Measurements from ENCODE around the gene TRIM63.

TRIM63 gene

DNA sequence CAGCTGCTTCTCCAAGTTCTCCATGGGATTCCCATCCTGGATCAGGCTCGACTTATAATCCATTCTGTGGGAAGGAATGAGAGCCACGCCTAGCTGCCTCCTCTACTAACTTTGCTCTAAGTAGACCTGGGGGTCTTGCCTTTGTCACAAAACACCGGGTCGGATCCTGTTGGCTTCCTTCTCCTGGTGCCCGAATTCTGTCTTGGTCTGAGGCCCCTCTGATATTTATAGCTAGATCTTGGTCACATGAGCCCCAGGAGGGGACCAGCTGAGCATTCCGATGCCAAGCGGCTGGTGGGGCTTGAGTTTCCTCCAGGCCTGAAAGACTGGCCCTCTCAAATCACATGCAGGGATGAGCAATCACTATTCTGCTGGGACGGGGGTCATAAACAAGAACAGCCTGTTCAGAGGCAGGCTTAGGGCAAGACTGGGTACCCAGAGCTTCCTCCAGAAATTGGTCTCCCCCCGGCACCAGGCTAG lies at the start of gene TRIM63:
Gene TRIM63, minus strand, starts transcription at position 199 of the 480 bp plus-strand sequence. Its CDS starts 136 bp downstream, at position 63.
- DNase-seq (ENCODE audit: low read depth), result no peak
- H3K4me3 ChIP-seq (ENCODE audit: low read depth, low read length), result no peak within 1 kb of the TSS
- TF ChIP-seq MYC (IDR thresholded peaks at IDR 0.05; ENCODE audit: low read depth, low read length), result no peak
- TF ChIP-seq, protein P1, sequence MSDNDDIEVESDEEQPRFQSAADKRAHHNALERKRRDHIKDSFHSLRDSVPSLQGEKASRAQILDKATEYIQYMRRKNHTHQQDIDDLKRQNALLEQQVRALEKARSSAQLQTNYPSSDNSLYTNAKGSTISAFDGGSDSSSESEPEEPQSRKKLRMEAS (IDR thresholded peaks at IDR 0.05; ENCODE audit: low read depth, low read length), result no peak
- TF ChIP-seq CTCF (IDR thresholded peaks at IDR 0.05; ENCODE audit: low read depth, low read length), result no peak
- no peak for TF ChIP-seq POLR2A (IDR thresholded peaks at IDR 0.05; ENCODE audit: extremely low read depth, insufficient read length)

DNA sequence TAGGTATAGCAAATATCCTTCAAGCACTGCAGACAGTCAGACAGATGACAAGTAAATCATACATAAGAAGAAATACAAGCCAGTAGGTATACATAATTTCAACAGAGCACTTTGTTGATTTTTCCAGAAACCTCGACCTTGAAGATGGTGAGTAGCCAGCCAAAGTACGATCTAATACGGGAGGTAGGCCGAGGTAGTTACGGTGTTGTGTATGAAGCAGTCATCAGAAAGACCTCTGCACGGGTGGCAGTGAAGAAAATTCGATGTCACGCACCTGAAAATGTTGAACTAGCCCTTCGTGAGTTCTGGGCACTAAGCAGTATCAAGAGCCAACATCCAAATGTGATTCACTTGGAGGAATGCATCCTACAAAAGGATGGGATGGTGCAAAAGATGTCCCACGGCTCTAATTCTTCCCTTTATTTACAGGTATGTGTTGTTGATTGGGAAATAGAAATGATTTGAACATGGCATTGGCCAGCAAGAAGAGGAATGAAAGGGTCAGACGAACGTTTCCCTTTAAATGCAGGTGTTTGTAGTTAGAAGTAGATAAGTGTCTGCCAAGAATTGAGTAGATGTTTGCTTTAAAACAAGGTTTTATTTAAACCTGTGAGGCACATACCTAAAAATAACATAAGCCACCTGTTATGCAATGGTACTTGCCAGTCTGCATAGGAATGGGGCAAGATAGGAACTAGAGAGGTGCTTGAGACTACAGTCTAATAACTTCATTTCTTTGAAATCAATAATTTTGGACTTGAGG lies 46.9 kb upstream of the TRIM63 start:
- no peak for TF ChIP-seq MYC (IDR thresholded peaks at IDR 0.05; ENCODE audit: low read depth, low read length)
- no peak for TF ChIP-seq CTCF (IDR thresholded peaks at IDR 0.05; ENCODE audit: low read depth, low read length)
- TF ChIP-seq, protein P1 (IDR thresholded peaks at IDR 0.05; ENCODE audit: low read depth, low read length), result no peak
- no peak for TF ChIP-seq POLR2A (IDR thresholded peaks at IDR 0.05; ENCODE audit: extremely low read depth, insufficient read length)
- H3K4me3 ChIP-seq (ENCODE audit: low read depth, low read length), result no peak overlapping the region
- DNase-seq (ENCODE audit: low read depth), result no peak

- no peak for TF ChIP-seq MYC (IDR thresholded peaks at IDR 0.05; ENCODE audit: low read depth, low read length)
- TF ChIP-seq CTCF (IDR thresholded peaks at IDR 0.05; ENCODE audit: low read depth, low read length), result no peak
- no peak for TF ChIP-seq POLR2A (IDR thresholded peaks at IDR 0.05; ENCODE audit: extremely low read depth, insufficient read length)
- TF ChIP-seq, protein P1 (IDR thresholded peaks at IDR 0.05; ENCODE audit: low read depth, low read length), result no peak
- DNase-seq (ENCODE audit: low read depth), result peak; percentile 56
- H3K4me3 ChIP-seq (ENCODE audit: low read depth, low read length), result peak overlapping the region; percentile 89
Measured at GRCh38 chr1:26112407-26112775, 45.0 kb upstream of the TRIM63 start.

DNA sequence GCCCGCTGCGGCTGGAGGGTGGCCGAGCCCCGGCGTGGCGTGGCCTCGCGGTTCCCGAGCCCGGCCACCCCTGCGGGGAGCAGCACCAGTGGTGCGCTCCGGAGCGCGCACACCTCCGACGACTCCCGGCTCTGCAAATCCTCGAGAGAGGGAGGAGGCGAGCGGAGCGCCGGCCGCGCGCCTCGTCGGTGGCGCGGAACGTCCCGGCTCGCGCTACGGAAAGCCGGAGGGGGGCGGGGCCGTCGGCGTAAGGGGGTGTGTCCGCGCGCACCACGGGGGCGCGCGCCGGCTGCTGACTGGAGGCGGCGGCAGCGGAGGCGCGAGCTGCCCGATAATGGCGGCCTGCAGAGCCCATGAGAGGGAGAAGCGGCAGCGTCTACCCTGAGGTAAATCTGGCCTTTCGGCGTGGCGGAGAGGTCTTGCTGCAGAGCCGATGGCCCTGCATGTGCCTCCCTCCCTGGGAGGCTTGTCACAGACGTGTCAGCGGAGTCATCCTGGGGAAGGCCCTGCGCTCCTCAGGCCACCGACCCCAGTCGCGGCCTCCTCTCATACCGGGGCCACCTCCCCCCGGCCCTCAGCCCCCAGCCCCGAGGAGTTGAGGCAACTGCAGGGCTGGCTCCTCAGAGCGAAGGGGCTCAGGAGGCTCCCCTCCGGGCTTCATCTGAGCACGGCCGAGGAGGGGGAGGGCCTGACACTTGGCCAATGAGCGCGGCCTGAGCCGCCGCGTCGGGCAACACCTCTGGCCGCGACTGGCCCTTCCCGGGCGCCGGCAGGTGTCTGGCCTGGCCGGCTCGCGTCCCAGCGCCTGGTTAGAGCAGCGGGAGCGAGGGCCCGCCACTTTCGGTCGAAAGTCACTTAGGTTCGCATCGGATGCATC lies 44.3 kb upstream of the TRIM63 start, which contains the start of gene PDIK1L:
Gene PDIK1L, plus strand, starts transcription at position 295 of the 877 bp plus-strand sequence. CDS start 2,485 bp downstream, outside the sequence.
- DNase-seq (ENCODE audit: low read depth), result peak; percentile 96
- H3K4me3 ChIP-seq (ENCODE audit: low read depth, low read length), result peak within 1 kb of the TSS; percentile 89
- no peak for TF ChIP-seq CTCF (IDR thresholded peaks at IDR 0.05; ENCODE audit: low read depth, low read length)
- TF ChIP-seq, protein P1 (IDR thresholded peaks at IDR 0.05; ENCODE audit: low read depth, low read length), result peak; percentile 56
- TF ChIP-seq POLR2A (IDR thresholded peaks at IDR 0.05; ENCODE audit: extremely low read depth, insufficient read length), result peak; percentile 79
- peak; percentile 25 for TF ChIP-seq MYC (IDR thresholded peaks at IDR 0.05; ENCODE audit: low read depth, low read length)

- peak; percentile 84 for DNase-seq (ENCODE audit: low read depth)
- TF ChIP-seq, protein P1 (IDR thresholded peaks at IDR 0.05; ENCODE audit: low read depth, low read length), result no peak
- TF ChIP-seq POLR2A (IDR thresholded peaks at IDR 0.05; ENCODE audit: extremely low read depth, insufficient read length) (peak; percentile 56), MYC (IDR thresholded peaks at IDR 0.05; ENCODE audit: low read depth, low read length) (no peak; the same call in 1 of the 2 replicates), CTCF (IDR thresholded peaks at IDR 0.05; ENCODE audit: low read depth, low read length) (no peak)
Measured at GRCh38 chr1:26110731-26111529, 43.5 kb upstream of the TRIM63 start.

More at GRCh38 chr1:26110731-26111529, 43.5 kb upstream of the TRIM63 start:
- peak overlapping the region; percentile 70 for H3K4me3 ChIP-seq (ENCODE audit: low read depth, low read length)
